ENCODE data around the gene ADAM12. TPM values are rescaled to one million over a fixed set of nuclear protein-coding genes. Genes with fewer than 3 reads are reported as not detected.

Gene ADAM12
- total RNA-seq, 1 donor from 2014 or later, result 5.8 TPM

DNA sequence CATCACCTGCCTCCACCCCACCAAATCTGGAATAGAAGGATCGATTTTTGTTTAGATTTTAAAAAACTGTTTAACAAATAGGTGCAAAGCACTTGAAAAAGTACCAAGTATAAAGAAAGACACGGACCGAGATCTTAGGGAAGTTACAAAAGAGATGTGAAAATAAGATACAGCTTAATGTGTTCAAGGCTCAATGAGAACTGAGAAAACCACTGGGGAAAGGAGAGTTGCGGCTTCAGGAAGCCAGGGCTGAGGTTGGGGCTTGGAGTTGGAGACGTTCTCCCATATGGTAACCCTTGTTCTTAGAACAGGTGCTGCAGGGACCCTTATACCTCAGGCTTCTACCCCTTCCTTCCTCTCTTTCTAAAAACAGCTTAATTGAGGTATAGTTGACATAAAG, 351.8 kb downstream of the ADAM12 start:
- DNase-seq (ENCODE audit: low spot score), result no peak
- intact Hi-C loops (cut with DNase I), result no loop called here
- no peak for ATAC-seq

- intact Hi-C loops (cut with DNase I), result no loop called here
- no peak for DNase-seq (ENCODE audit: low spot score)
- ATAC-seq, result no peak
Measured at GRCh38 chr10:126034586-126034985, 353.7 kb downstream of the ADAM12 start.

DNA sequence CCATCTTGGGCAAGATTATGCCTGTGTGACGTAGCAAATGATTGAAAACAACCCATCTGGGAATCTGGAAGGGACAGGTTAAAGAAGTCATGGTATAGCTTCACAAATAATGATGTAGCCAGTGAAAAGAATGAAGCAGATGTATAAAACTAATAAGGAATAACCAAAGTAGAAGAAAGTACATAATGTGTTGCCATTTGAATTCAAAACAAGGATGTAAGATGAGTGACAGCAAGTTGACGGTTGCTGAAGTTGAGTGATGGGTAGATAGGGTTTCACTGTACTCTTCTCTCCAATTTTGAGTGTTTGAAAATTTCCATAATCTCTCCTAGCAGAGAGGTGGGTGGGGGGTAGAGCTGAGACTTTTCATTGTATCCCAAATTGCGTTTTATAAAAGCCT, 358.3 kb downstream of the ADAM12 start:
- intact Hi-C loops (cut with DNase I), result no loop called here
- no peak for DNase-seq (ENCODE audit: low spot score)
- no peak for ATAC-seq

- ATAC-seq, result no peak
- no peak for DNase-seq (ENCODE audit: low spot score)
- intact Hi-C loops (cut with DNase I), result no loop called here
Measured at GRCh38 chr10:126027692-126028091, 360.6 kb downstream of the ADAM12 start.

DNA sequence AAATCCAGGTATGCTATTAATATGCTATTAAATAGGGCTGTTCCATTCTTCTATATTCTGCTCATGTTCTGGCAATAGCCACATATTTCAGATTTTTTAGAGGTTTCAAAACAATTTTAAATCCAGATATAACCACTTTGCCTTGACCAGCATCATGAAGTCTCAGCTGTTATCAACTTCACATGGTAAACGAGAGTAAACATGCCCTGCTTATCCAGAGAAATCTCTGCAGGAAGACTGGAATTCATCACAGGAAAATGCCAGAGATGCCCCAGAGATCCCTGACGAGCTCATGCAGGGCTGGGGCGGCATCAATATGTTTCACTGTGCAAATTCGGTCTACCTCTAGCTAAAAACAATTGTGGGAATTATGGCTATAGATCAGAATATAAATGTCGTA, 365.4 kb downstream of the ADAM12 start:
- intact Hi-C loops (cut with DNase I), result no loop called here
- ATAC-seq, result no peak
- no peak for DNase-seq (ENCODE audit: low spot score)

GRCh38 chr10:126021833-126022500, 366.3 kb downstream of the ADAM12 start:
- no peak for ATAC-seq
- intact Hi-C loops (cut with DNase I), result no loop called here
- DNase-seq (ENCODE audit: low spot score), result no peak

GRCh38 chr10:126017961-126018560, 370.2 kb downstream of the ADAM12 start:
- ATAC-seq (no peak), DNase-seq (ENCODE audit: low spot score) (no peak)
- intact Hi-C loops (cut with DNase I), result no loop called here

DNA sequence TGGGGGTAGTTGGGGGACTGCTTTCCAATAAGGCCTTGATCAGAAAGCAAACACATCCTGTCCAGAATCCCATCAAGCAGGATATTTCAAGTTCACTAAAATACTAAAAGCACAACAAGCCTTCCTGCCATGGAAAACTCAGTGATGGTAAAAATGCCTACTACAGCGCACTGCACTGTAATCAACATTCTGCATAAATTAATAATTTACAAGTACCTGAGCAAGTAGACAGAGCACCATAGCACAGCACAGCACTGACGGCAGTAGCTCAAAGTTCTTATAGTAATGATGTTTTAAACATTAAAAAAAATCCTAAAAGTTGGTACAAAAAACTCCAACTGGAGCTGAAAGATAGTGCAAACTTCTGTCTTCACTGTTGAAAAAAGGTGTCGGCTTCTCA, 371.4 kb downstream of the ADAM12 start:
- DNase-seq (ENCODE audit: low spot score), result no peak
- ATAC-seq, result no peak
- intact Hi-C loops (cut with DNase I), result no loop called here

DNA sequence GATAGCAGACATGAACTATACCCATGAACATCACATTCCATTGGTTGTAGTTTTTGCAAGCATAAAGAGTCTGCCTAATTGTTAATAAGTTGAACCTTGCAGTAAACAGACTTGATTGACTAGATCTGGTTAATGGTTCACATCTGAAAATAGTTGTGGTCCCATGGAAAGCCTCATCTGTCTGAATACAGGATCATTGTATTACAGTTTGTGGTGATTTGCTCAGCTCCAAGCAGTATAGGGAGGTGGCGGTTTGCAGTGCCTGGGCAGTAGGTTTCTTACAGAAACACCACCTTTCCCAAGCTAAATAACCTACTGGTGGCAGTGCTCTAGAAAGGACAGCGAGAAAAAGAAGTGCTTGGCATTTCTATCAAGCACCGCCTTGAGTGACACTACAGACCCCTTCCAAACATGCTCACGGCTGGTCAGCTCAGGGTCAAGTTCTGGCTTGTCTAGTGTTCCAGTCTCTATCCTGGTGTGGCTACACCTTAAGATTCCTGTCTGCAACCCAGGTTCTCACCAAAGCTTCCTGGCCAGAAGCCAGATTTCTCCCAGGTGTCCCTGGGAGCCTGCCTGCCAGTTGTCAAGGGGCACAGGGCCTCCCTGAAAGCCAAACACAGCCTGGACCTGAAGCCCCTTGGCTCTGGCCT, 372.0 kb downstream of the ADAM12 start:
- no peak for ATAC-seq
- intact Hi-C loops (cut with DNase I), result no loop called here
- DNase-seq (ENCODE audit: low spot score), result no peak

- intact Hi-C loops (cut with DNase I), result no loop called here
- DNase-seq (ENCODE audit: low spot score), result no peak
- no peak for ATAC-seq
Measured at GRCh38 chr10:126015413-126015812, 372.9 kb downstream of the ADAM12 start.

DNA sequence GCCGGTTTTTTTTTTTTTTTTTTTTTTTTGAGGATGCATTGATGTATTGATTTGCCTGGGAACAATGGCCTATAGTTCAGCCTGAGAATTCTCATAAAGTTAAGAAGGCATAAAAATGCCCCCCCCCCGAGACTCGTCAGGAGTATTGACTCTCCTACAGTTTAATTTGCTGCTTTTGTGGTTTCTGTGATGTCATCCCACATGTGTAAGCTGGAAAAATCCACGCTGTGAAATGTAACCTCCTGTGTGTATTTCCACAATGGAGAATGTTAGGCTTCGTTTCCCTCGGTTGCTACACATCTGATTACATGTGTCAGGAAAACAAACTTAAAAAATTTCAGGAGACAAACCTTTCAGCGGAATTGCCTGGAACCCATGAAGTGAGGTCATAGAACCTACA, 374.0 kb downstream of the ADAM12 start:
- ATAC-seq (peak; percentile 20), DNase-seq (ENCODE audit: low spot score) (no peak)
- intact Hi-C loops (cut with DNase I), result no loop called here

DNA sequence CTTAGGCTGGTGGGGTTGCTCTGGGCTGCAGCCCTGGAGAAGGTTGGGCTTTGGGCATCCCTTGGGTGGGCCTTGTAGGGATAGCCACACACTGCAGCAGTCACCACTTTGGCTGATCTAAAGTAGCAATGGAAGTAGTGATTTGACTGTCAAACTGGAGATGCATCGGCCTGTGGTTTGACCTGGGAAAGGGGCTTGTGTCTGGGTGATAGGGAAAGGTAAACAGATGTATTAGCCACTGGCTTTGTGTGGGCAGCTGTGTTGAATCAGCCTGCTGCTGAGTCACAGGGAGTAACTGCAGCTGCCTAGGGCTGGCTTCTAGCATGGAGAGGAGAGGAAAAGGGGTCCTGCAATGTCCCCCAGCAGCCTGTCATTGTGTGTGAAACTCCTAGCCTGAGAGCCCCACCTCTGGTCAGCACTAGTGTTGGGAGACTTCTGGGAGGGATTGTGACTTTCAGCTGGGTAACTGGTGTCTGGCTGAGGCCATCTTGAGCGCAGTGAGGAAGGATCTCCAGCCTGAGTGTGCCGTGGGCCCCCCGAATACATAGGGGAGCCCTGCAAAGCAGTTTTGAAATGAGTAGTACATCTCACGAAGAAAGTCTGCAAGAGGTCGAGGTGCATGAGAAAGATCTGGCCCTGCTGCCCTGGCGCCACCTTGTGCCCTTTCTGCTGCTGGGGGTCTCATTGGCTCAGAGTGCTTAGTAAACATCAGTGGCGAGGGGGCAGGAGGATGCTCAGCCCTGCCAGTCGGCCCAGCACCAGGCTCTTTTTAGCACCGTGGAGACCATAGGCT, 374.6 kb downstream of the ADAM12 start:
- ATAC-seq, result no peak
- intact Hi-C loops (cut with DNase I), result no loop called here
- no peak for DNase-seq (ENCODE audit: low spot score)

- intact Hi-C loops (cut with DNase I), result no loop called here
- ATAC-seq (no peak), DNase-seq (ENCODE audit: low spot score) (no peak)
Measured at GRCh38 chr10:126012485-126012884, 375.8 kb downstream of the ADAM12 start.

- DNase-seq (ENCODE audit: low spot score) (no peak), ATAC-seq (no peak)
- intact Hi-C loops (cut with DNase I), result no loop called here
Measured at GRCh38 chr10:126011995-126012394, 376.3 kb downstream of the ADAM12 start.

GRCh38 chr10:126009650-126010049, 378.6 kb downstream of the ADAM12 start:
- no peak for ATAC-seq
- intact Hi-C loops (cut with DNase I), result no loop called here
- DNase-seq (ENCODE audit: low spot score), result no peak

DNA sequence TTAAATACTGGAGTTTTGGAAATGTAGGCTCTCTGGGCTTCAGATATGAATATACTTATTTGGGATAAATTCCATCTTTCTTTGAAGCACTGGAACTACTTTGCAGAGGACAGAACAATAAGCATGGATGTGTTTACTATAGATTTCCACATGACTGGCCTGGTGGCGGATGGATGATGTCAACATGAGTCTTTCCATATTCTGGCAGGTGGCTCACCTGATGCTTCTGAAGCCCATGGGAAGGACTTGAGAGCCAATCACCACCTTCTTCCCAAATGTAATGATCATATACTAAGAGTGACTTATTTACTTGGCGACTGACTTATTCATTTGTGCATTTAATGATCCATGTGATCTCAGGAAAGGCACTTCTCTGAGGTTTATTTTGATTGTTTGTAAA, 381.4 kb downstream of the ADAM12 start:
- no peak for ATAC-seq

GRCh38 chr10:126006264-126006663, 382.0 kb downstream of the ADAM12 start:
- intact Hi-C loops (cut with DNase I), result no loop called here
- no peak for DNase-seq (ENCODE audit: low spot score)
- ATAC-seq, result no peak

More for the DNA sequence above, 381.4 kb downstream of the ADAM12 start:
- intact Hi-C loops (cut with DNase I), result no loop called here
- DNase-seq (ENCODE audit: low spot score), result no peak

GRCh38 chr10:126004752-126005151, 383.5 kb downstream of the ADAM12 start:
- DNase-seq (ENCODE audit: low spot score), result no peak
- intact Hi-C loops (cut with DNase I), result no loop called here
- ATAC-seq, result no peak

- DNase-seq (ENCODE audit: low spot score), result no peak
- ATAC-seq, result no peak
- intact Hi-C loops (cut with DNase I), result no loop called here
Measured at GRCh38 chr10:126001576-126001975, 386.7 kb downstream of the ADAM12 start.

DNA sequence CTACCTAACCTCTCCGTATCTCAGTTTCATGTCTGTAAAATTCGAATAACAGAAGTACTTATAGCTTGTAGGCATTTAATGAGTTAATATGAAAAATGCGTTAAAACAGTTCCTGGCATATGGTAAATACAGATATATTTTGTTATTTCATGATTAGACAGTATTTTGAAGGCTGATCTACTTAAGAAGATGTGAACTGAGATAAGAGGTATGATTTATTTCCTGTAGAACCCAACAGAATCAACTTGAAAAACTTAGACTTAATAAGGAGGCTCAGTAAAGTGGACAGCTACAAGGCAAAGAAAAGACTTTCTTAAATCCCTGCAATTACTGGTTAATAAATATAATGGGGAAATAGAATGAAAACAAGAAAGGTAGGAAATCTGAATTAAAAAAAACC, 388.6 kb downstream of the ADAM12 start:
- intact Hi-C loops (cut with DNase I), result no loop called here
- DNase-seq (ENCODE audit: low spot score) (no peak), ATAC-seq (no peak)

Data from sciatic nerve (tissue), 2 donors.